ENCODE measurements around the gene HLF.

The HLF gene

DNA sequence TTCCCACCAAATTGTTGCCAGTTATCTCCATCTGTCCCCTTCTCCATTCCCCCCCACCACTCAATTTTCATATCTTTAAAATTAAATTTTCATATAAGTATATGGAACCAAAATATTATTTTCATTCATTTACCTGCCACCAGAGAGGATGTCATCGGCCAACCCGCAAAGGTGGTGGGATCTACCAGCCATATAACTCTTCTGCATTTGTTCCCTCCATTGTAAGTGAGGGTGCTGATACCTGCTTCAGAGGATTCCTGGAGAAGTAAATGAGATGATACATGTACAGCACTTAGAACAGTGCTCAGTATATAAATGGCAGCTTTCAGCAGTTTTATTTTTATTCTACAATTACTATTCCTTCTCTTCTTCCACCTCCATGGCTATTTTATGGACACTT lies 15.0 kb downstream of the HLF start:
- Histone ChIP-seq H3K4me3 (replicated peaks; ENCODE audit: insufficient read depth, low read length) (no peak overlapping the region), H3K27ac (replicated peaks) (no peak overlapping the region), H3K27me3 (ENCODE audit: insufficient read depth, poor library complexity, severe bottlenecking) (peaks cover 5% of the 10 kb centered on the region)
- TF ChIP-seq, protein P1, sequence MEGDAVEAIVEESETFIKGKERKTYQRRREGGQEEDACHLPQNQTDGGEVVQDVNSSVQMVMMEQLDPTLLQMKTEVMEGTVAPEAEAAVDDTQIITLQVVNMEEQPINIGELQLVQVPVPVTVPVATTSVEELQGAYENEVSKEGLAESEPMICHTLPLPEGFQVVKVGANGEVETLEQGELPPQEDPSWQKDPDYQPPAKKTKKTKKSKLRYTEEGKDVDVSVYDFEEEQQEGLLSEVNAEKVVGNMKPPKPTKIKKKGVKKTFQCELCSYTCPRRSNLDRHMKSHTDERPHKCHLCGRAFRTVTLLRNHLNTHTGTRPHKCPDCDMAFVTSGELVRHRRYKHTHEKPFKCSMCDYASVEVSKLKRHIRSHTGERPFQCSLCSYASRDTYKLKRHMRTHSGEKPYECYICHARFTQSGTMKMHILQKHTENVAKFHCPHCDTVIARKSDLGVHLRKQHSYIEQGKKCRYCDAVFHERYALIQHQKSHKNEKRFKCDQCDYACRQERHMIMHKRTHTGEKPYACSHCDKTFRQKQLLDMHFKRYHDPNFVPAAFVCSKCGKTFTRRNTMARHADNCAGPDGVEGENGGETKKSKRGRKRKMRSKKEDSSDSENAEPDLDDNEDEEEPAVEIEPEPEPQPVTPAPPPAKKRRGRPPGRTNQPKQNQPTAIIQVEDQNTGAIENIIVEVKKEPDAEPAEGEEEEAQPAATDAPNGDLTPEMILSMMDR (IDR thresholded peaks at IDR 0.05; ENCODE audit: insufficient read depth, low read length): no peak
- no peak for DNase-seq (ENCODE audit: low read depth in 1 of 2, low spot score in 1 of 2)

DNA sequence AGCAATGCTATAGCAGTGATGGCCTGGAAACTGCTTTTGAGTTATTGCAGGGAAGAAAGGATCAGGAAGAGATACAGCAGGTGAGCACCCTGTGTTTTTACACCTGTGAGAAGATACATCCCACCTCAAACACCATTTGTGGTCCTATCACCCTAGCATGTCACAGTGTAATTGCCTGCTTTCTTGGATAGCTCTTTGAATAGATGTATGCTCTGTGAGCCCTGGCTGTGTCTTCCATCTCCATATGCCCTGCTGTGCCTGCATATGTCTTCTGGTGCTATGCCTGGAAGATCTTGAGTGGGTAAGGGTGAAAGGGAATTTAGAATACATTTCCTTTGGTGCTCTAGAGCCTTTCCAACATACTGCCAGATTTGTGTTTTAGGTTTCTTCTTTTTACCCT lies 15.5 kb downstream of the HLF start:
- TF ChIP-seq, protein P2, sequence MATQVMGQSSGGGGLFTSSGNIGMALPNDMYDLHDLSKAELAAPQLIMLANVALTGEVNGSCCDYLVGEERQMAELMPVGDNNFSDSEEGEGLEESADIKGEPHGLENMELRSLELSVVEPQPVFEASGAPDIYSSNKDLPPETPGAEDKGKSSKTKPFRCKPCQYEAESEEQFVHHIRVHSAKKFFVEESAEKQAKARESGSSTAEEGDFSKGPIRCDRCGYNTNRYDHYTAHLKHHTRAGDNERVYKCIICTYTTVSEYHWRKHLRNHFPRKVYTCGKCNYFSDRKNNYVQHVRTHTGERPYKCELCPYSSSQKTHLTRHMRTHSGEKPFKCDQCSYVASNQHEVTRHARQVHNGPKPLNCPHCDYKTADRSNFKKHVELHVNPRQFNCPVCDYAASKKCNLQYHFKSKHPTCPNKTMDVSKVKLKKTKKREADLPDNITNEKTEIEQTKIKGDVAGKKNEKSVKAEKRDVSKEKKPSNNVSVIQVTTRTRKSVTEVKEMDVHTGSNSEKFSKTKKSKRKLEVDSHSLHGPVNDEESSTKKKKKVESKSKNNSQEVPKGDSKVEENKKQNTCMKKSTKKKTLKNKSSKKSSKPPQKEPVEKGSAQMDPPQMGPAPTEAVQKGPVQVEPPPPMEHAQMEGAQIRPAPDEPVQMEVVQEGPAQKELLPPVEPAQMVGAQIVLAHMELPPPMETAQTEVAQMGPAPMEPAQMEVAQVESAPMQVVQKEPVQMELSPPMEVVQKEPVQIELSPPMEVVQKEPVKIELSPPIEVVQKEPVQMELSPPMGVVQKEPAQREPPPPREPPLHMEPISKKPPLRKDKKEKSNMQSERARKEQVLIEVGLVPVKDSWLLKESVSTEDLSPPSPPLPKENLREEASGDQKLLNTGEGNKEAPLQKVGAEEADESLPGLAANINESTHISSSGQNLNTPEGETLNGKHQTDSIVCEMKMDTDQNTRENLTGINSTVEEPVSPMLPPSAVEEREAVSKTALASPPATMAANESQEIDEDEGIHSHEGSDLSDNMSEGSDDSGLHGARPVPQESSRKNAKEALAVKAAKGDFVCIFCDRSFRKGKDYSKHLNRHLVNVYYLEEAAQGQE (IDR thresholded peaks at IDR 0.05; ENCODE audit: insufficient replicate concordance, low read depth): no peak
- TF ChIP-seq SPI1 (IDR thresholded peaks at IDR 0.05; ENCODE audit: borderline replicate concordance, low read depth) (no peak), POLR2AphosphoS5 (IDR thresholded peaks at IDR 0.05; ENCODE audit: low read depth) (no peak), GABPA (IDR thresholded peaks at IDR 0.05; ENCODE audit: low read depth) (no peak)
- TF ChIP-seq, protein P1 (IDR thresholded peaks at IDR 0.05; ENCODE audit: insufficient read depth, low read length): no peak
- H3K27me3 ChIP-seq (ENCODE audit: insufficient read depth, poor library complexity, severe bottlenecking): peaks cover 4% of the 10 kb centered on the region
- DNase-seq (ENCODE audit: low read depth in 1 of 2, low spot score in 1 of 2): no peak
- no peak overlapping the region for H3K4me3 ChIP-seq (replicated peaks; ENCODE audit: insufficient read depth, low read length)
- H3K27ac ChIP-seq (replicated peaks): no peak overlapping the region

DNA sequence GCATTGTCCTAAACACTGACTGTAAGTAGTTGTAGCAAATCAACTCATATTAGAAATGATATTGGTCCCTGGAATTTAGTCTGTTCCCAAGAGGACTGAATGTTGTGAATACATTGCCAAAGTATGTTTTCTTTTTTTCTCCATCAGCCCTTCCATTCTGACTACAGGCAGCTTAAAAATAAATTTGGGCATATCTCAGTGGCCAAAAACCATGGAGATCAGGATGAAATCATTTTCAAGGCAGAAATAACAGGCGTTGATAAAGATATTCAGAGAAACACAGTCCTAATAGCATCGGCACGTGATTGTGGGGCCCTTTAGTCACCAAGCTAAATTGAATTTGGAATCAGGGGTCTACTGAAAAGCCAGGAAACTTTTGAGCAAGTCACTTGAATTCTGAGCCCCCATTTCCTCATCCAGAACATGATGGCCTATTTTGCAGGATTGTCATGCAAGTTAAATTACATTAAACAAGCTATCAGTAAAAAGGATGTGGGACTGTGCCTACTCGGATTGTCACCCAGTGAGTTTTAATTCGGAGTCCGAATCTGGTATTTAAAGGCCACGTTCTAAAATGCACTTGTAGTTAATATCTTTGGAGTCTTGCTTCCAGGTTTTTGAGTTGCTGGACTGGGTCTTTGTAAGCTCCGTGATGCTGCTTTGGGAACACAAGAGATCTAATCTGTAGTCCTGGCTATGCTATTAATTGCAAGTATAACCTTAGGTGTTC lies 17.1 kb downstream of the HLF start:
- no peak overlapping the region for H3K27ac ChIP-seq (replicated peaks)

More for the DNA sequence above, 17.1 kb downstream of the HLF start:
- H3K4me3 ChIP-seq (replicated peaks; ENCODE audit: insufficient read depth, low read length): no peak overlapping the region
- peaks cover 2% of the 10 kb centered on the region for H3K27me3 ChIP-seq (ENCODE audit: insufficient read depth, poor library complexity, severe bottlenecking)
- no peak for TF ChIP-seq SPI1 (IDR thresholded peaks at IDR 0.05; ENCODE audit: borderline replicate concordance, low read depth)
- no peak for TF ChIP-seq POLR2AphosphoS5 (IDR thresholded peaks at IDR 0.05; ENCODE audit: low read depth)
- TF ChIP-seq, protein P1 (IDR thresholded peaks at IDR 0.05; ENCODE audit: insufficient read depth, low read length): no peak
- TF ChIP-seq, protein P2 (IDR thresholded peaks at IDR 0.05; ENCODE audit: insufficient replicate concordance, low read depth): no peak
- no peak for TF ChIP-seq GABPA (IDR thresholded peaks at IDR 0.05; ENCODE audit: low read depth)
- DNase-seq (ENCODE audit: low read depth in 1 of 2, low spot score in 1 of 2): no peak
